NOMO-1 treated with dmso at 0.1 percent for 144 hours (cell line): ENCODE data around the gene DPH3.
A peak's percentile ranks its signal among the peaks of the same experiment; 100 is the strongest.

Source experiments
- DNase-seq: peaks from one replicate; lab custom pipeline; 2025; ENCODE audit not compliant: unreplicated experiment; lab: John Stamatoyannopoulos, UW

The DPH3 gene

DNA sequence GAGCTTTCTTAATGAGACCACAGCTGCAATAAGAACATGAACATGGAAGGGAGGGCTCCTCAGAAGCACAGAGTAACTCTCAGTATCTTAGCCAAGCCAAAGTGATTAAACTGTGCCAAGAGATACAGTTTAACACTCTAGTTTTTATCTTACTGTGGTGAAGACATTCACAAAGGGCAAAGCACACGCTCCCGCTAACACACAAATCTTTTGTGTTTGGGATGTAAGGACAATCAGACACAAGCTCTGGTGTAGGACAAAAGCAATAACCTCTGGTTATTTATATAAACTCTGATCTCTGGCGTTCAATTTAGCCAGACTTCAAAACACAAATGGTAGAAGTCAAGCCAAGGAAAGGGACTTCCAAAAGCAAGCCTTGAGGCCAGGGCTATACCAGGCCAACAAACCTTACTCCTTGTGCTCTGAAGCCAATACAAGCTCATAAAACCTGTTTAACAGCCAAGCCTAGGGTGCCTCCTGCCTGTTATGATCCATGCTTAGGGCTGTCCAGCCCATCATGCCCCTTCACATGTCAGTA lies 27.8 kb downstream of the DPH3 start:
- no peak for DNase-seq

GRCh38 chr3:16236030-16236639 lies 28.6 kb downstream of the DPH3 start:
- no peak for DNase-seq

GRCh38 chr3:16234281-16234680 lies 30.5 kb downstream of the DPH3 start:
- DNase-seq = no peak

DNA sequence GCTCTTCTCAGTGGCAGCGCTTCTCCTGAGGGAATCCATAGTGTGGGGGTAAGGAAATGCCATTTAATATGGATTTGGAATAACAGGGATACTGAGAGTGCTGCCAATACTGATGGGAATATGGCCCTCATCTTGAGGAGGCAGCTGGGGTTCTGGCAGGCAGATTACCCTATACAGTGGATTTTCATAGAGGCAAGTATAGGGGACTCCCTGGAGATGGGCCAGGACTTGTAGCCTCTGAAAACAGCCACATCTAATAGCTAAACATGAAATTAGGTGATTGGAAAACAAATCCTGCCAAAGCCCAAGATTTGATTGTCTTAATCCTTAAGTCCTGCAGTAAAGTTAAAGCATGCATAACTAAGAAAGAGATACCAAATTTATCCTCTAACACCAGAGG lies 30.9 kb downstream of the DPH3 start:
- no peak for DNase-seq

DNA sequence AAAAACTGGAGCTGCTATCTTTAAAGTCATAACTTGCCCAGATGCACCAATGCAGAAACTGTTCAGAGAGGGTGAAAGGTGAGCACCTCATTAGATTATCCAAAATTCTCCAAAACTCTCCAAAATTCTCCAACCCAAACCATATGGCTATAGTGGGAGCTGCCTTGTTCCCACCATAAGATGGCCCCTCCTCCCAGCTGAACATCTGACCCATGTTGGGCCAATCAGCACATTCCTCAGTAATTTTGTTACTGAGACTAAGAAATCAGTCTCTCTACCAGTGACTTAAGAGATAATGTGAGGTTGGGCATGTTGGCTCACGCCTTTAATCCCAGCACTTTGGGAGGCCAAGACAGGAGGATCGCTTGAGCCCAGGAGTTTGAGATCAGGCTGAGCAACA lies 32.8 kb downstream of the DPH3 start:
- DNase-seq = no peak

DNA sequence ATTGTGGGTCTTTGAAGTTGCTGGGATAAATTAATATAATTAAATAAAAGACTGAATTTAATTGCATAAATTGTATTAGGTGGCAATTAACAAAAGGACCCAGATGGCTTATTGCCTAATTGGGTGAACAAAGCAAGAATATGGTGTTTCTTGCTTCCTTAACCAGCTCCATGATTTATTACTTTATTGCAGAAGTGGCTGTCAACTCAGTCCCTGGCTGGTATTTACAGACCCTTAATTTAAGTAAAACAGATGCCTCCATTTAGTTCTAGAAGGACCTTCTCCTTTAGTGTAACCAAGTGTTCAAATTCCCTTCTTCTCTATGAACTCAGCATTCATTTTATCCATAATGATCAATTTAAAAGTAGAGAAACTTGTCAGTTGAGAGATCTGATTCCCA lies 35.1 kb downstream of the DPH3 start:
- DNase-seq = peak; percentile 32

DNA sequence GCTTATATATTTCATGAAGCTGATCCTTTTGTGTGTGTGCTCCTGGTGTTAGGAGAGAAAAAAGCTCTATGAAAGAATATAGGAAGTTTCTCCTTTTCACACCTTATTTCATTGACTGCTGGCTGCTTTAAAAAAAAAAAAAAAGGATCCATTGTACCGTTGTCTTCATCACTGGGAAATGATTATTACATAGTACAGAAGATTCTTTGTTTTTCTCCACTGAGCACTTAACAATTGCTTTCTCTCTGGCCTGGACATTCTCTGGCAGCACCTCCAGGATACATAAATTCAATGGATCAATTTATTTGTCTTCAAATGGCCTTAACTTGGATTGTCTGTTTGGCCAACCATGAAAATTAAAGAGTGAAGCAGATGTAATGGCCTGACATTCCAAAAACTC lies 37.2 kb downstream of the DPH3 start:
- DNase-seq = no peak

GRCh38 chr3:16224325-16224724 lies 40.4 kb downstream of the DPH3 start:
- no peak for DNase-seq

DNA sequence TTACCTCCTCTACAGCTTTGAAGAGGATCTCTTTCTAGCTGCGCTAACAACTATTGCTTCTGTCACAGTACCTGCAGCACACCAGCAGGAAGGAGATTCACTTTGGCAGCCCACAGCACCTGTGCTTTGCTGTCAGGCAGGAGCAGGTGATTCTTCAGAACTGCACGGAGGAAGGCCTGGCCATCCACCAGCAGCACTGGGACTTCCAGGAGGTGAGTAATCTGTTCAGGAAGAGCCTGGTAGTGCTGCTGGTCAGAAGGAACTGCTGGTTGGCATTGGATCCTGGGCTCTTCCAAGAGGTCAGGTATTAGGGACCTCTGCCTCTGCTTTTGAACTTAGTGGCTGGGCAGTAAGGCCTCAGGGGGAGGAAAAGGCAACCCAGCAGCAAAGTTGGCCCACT lies 42.2 kb downstream of the DPH3 start:
- no peak for DNase-seq

GRCh38 chr3:16221990-16222389 lies 42.8 kb downstream of the DPH3 start:
- DNase-seq = no peak

GRCh38 chr3:16219777-16220176 lies 45.0 kb downstream of the DPH3 start:
- DNase-seq = no peak

DNA sequence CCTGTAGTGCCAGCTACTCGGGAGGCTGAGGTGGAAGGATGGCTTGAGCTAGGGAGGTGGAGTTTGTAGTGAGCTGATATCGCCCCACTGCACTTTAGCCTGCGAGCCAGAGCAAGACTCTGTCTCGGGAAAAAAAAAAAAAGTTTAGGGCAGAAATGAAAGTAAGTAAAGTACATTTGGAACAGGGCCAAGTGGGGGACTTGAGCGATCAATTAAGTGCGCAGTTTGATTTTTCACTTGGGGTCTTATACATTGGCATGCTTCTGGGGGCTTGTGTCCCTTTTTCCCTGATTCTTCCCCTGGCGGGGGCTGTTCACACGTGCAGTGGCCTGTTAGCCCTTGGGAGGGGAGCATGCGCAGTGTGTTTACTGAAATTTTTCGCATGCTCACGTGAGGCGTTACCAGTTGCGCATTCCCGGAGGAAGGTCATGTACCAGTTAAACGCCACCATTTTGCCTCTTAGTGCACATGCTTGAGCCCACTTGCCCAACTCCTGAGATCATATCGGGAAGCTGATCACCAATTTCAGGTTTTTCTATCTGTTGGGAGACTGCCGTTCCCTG lies 48.3 kb downstream of the DPH3 start:
- no peak for DNase-seq

- no peak for DNase-seq
These were observed 50.4 kb downstream of the DPH3 start for GRCh38 chr3:16214366-16214765.

- no peak for DNase-seq
These were observed 53.4 kb downstream of the DPH3 start for GRCh38 chr3:16211176-16211904.
